Fibroblast of the aortic adventitia (primary cell): ENCODE data around the gene AMPD3. TPM values are rescaled to one million over a fixed set of nuclear protein-coding genes. Genes with fewer than 3 reads are reported as not detected.

Source experiments
- DNase-seq: peaks from one replicate; pipeline ENCODE4 v3.0.0-alpha.2; 2010; ENCODE audit warnings: low read depth
- H3K4me3 ChIP-seq: 2 replicates; pipeline ENCODE4 v1.5.1; 2011; ENCODE audit warnings: low read depth, mild to moderate bottlenecking, control low read depth, low read length, moderate library complexity
- total RNA-seq: library from RNA; depleted of rRNA; stranded (reverse); fragments of >200 nt; gene quantifications from 2 replicates; pipeline ENCODE4 v1.2.3, GENCODE V29; 2012; ENCODE audit warnings: low replicate concordance
- TF ChIP-seq, protein P1 (sequence below): IDR thresholded peaks from 2 replicates; pipeline ENCODE4 v1.5.1; 2011; ENCODE audit warnings: mild to moderate bottlenecking, low read length, control low read depth, inconsistent platforms; ENCODE audit not compliant: insufficient read depth

Gene AMPD3
- total RNA-seq, 1 donor: 7.0 TPM

DNA sequence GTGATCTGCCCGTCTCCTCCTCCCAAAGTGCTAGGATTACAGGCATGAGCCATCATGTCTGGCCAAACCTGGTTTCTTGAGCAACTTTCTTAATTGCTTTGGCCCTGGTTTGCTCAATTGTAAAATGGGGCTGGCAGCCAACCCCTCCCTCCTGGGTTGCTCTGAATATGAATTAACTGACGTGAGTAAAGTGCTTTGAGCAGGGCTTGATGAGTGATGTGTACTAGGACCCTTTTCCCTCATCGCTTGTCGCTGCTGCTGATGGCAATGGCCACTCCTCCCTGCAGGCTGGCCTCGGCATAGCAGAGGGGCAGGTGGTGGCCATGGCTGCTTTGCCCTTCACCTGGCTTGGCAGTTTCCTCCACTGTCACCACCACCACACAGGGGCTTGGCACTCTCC lies 44.4 kb downstream of the AMPD3 start:
- TF ChIP-seq, protein P1, sequence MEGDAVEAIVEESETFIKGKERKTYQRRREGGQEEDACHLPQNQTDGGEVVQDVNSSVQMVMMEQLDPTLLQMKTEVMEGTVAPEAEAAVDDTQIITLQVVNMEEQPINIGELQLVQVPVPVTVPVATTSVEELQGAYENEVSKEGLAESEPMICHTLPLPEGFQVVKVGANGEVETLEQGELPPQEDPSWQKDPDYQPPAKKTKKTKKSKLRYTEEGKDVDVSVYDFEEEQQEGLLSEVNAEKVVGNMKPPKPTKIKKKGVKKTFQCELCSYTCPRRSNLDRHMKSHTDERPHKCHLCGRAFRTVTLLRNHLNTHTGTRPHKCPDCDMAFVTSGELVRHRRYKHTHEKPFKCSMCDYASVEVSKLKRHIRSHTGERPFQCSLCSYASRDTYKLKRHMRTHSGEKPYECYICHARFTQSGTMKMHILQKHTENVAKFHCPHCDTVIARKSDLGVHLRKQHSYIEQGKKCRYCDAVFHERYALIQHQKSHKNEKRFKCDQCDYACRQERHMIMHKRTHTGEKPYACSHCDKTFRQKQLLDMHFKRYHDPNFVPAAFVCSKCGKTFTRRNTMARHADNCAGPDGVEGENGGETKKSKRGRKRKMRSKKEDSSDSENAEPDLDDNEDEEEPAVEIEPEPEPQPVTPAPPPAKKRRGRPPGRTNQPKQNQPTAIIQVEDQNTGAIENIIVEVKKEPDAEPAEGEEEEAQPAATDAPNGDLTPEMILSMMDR: no peak
- no peak overlapping the region for H3K4me3 ChIP-seq
- peak; percentile 40 for DNase-seq

DNA sequence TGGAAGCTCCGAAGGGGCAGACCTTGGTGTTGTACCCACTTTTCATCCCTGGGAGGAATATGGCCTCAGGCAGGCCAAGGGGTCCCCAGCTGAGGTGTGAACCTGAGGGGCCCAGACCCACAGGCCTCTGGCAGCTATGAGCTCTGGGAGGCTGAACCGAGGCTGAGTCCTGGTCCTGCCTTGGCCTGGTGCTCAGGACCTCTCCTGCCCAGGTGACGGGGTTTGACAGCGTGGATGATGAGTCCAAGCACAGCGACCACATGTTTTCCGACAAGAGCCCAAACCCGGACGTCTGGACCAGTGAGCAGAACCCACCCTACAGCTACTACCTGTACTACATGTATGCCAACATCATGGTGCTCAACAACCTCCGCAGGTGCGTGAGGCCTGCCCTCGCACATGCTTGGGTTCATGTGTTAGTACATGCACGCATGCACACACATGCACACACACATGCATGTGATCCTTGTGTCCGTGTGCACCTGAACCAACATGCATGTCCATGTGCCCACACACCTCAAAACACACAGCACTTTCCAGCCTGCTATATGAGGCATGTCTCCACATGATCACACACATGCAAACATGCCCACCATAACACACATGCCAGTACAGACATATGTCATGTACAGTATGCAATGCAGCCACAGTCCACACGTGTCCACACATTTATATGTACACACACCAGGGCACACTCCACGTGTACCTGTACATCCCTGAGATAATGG lies 45.0 kb downstream of the AMPD3 start:
- H3K4me3 ChIP-seq: no peak overlapping the region
- DNase-seq: no peak
- TF ChIP-seq, protein P1: no peak

DNA sequence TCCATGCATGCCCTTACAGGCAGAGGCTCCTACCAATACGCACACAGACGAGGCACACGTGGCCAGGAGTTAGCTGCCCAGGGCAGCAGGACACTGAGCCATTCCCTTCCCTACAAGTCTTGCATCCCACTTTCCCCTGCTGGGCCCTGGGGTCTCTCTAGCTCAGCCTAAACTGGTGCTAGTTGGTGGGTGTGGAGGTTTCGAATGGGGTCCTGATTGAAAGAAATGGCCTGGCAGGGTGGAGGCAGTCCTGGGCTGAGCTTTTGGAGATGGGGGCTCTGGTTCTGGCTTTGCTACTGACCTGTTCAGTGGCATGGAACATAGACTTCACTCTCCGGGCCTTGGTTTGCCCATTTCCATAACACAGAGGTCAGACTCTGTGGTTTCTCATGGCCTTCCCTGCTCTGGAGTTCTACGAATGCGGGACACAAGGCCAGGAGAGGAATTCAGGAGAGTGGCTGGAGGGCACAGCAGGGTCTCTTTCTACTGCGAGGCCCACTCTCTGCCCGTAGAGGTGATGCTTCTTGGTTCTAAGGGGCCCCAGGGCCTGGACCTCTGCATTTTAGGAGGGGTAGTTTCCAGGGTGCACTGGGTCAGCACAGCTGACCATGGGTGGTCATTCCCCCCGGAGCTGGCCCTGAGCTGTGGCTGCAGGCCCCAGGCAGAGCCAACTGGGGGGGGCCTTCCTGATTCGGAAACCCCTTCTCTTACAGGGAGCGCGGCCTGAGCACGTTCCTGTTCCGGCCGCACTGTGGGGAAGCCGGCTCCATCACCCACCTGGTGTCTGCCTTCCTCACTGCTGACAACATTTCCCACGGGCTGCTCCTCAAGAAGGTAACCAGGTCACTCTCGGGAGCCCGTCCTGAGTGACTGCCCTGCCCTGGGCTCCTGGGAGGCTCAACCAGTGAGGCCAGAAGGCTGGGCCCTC lies 46.0 kb downstream of the AMPD3 start:
- TF ChIP-seq, protein P1: no peak

DNA sequence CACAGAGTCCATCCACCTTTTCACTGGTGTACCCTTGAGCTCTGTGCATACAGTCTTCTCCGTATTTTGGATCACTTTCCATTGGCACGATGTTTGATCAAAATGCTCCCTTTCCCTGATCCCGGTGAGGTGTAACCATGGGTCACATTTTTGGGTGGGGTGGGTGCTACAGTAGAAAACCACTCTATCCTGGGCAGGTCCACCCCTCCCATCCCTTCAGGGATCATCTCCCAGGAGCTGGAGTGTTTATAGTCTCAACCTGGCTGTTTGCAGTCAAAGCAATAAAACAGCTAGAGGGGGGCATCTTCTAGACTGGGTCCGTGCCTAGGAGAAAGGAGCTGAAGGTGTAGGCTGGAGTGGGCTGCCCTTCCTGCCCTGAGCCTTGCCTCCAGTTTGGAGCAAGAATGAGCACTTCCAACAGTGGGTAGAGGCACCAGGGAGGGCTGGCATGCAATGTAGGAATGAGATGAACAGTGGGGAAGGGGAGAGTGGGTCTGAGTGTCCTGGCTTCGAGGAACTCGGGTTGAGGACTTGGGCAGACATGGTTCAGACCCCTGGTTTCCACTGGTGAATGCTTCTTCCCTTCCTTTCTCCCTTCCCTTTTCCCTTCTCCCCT lies 47.1 kb downstream of the AMPD3 start:
- H3K4me3 ChIP-seq: no peak overlapping the region
- TF ChIP-seq, protein P1: no peak
- no peak for DNase-seq

More for the DNA sequence above, 46.0 kb downstream of the AMPD3 start:
- no peak overlapping the region for H3K4me3 ChIP-seq
- no peak for DNase-seq

DNA sequence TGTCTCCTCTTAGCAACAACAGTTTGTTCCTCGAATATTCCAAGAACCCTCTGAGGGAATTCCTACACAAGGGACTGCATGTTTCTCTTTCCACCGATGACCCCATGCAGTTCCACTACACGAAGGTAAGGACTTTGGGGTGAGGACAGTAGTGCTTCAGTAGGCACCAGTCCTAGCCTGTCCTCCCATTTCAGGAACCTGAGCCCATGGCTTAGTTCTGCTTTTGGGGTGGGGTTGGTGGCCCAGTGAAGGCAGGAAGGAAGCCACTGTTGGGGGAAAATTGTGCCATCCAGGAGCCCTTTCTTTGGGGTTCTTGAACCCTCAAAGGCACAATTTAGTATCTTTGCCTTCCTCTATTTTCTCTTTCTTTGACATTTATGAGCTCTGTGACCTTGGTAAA lies 47.7 kb downstream of the AMPD3 start:
- no peak for DNase-seq
- no peak overlapping the region for H3K4me3 ChIP-seq
- TF ChIP-seq, protein P1: no peak

DNA sequence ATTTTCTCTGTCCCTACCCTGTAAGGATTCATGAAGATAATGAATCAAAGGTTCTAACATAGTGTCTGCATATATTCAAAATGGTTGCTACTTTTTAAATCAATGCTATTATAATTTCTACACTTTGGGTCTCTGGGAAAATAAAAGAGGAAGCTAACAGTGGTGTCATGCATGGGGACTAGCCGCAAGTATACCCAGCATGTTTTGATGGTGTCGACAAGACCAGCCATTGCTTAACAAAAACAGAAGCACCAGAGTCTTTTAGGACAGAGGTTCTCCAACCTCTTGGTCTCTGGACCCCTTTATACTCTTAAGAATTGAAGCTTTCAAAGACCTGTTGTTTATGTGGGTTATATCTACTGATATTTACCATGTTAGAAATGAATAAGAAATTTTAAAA lies 48.2 kb downstream of the AMPD3 start:
- DNase-seq: no peak
- H3K4me3 ChIP-seq: no peak overlapping the region
- TF ChIP-seq, protein P1: no peak
